Measurements from ENCODE around the gene SPI1. TPM values are rescaled to one million over a fixed set of nuclear protein-coding genes. Genes with fewer than 3 reads are reported as not detected.
A peak's percentile ranks its signal among the peaks of the same experiment; 100 is the strongest.

Gene SPI1
- total RNA-seq, 2 donors from 2014 or later: 7.5 to 23.1 TPM

GRCh38 chr11:47331454-47332302, 46.7 kb downstream of the SPI1 start:
- H3K27me3 ChIP-seq: no peaks in the 10 kb centered on the region
- no peaks in the 10 kb centered on the region for H3K9me3 ChIP-seq
- peaks cover 93% of the 10 kb centered on the region for H3K36me3 ChIP-seq
- H3K4me1 ChIP-seq: peaks cover 0 to 54% of the 10 kb centered on the region in 2 donors
- peak overlapping the region; percentile 51 to 74 for H3K27ac ChIP-seq
- H3K4me3 ChIP-seq: no peak overlapping the region
- no peak for DNase-seq (ENCODE audit: low spot score)
- no peak for TF ChIP-seq CTCF (IDR thresholded peaks at IDR 0.05)

- no peak overlapping the region for H3K4me3 ChIP-seq
- H3K36me3 ChIP-seq: peaks cover 93% of the 10 kb centered on the region
- peak overlapping the region; percentile 65 to 74 for H3K27ac ChIP-seq
- no peak for DNase-seq (ENCODE audit: low spot score)
- TF ChIP-seq CTCF (IDR thresholded peaks at IDR 0.05): peak in 1 of 2 donors; percentile 13
- H3K9me3 ChIP-seq: no peaks in the 10 kb centered on the region
- no peaks in the 10 kb centered on the region for H3K27me3 ChIP-seq
- peaks cover 0 to 54% of the 10 kb centered on the region in 2 donors for H3K4me1 ChIP-seq
Measured at GRCh38 chr11:47329987-47330931, 48.1 kb downstream of the SPI1 start.

- Histone ChIP-seq H3K9me3 (no peaks in the 10 kb centered on the region), H3K27ac (peak overlapping the region; percentile 65 to 74), H3K27me3 (no peaks in the 10 kb centered on the region), H3K4me1 (peaks cover 0 to 54% of the 10 kb centered on the region in 2 donors), H3K4me3 (no peak overlapping the region), H3K36me3 (peaks cover 86% of the 10 kb centered on the region)
- DNase-seq (ENCODE audit: low spot score): no peak
- TF ChIP-seq CTCF (IDR thresholded peaks at IDR 0.05): no peak
Measured at GRCh38 chr11:47329431-47329986, 48.8 kb downstream of the SPI1 start.

GRCh38 chr11:47328449-47329390, 49.6 kb downstream of the SPI1 start:
- Histone ChIP-seq H3K4me1 (peaks cover 0 to 54% of the 10 kb centered on the region in 2 donors), H3K4me3 (no peak overlapping the region), H3K9me3 (no peaks in the 10 kb centered on the region), H3K36me3 (peaks cover 78% of the 10 kb centered on the region), H3K27me3 (no peaks in the 10 kb centered on the region), H3K27ac (peak overlapping the region; percentile 65 to 74)
- DNase-seq (ENCODE audit: low spot score): no peak
- TF ChIP-seq CTCF (IDR thresholded peaks at IDR 0.05): no peak

- no peak for DNase-seq (ENCODE audit: low spot score)
- H3K4me1 ChIP-seq: peaks cover 0 to 53% of the 10 kb centered on the region in 2 donors
- no peak overlapping the region for H3K4me3 ChIP-seq
- no peaks in the 10 kb centered on the region for H3K27me3 ChIP-seq
- H3K36me3 ChIP-seq: peaks cover 71% of the 10 kb centered on the region
- TF ChIP-seq CTCF (IDR thresholded peaks at IDR 0.05): no peak
- H3K27ac ChIP-seq: peak overlapping the region; percentile 65 to 74
- H3K9me3 ChIP-seq: no peaks in the 10 kb centered on the region
Measured at GRCh38 chr11:47327949-47328348, 50.4 kb downstream of the SPI1 start.
